H1 (cell line): ENCODE measurements around the gene DCUN1D2. TPM values are rescaled to one million over a fixed set of nuclear protein-coding genes. Genes with fewer than 3 reads are reported as not detected.

ENCODE experiments used
- CTCF ChIA-PET: fragments of 300-600 bp; sonication (Branson Sonifier 250); formaldehyde crosslinking; loops from one replicate; lab custom pipeline; 2021; ENCODE audit not compliant: partially characterized antibody; lab: Charles Lee
- POLR2A ChIA-PET: fragments of 300-600 bp; sonication (Branson Sonifier 250); formaldehyde crosslinking; loops from one replicate; lab custom pipeline; 2021; ENCODE audit warnings: inconsistent platforms; ENCODE audit not compliant: partially characterized antibody; lab: Charles Lee
- DNase-seq, 2 experiments: peaks; one replicate each; pipeline versions ENCODE4 v3.0.0 to v3.0.0-alpha.2; 2010 to 2022; ENCODE audit warnings: low spot score in 2 of 2, low read depth in 1 of 2, mixed read lengths in 1 of 2
- FAIRE-seq: peaks from 2 replicates; lab custom pipeline; 2011; peaks lifted over from hg19 to GRCh38; lab: Jason Lieb, UNC
- H2AFZ ChIP-seq: 2 replicates; pipeline ENCODE4 v1.8.1; 2012; ENCODE audit warnings: low read length, inconsistent platforms
- H2AK5ac ChIP-seq: 2 replicates; pipeline ENCODE4 v1.6.1; 2013; ENCODE audit warnings: low read depth, low read length
- H2BK120ac ChIP-seq: replicated peaks from 2 replicates; pipeline ENCODE3; 2013; ENCODE audit warnings: low read depth, low read length, inconsistent platforms
- H2BK12ac ChIP-seq: 2 replicates; pipeline ENCODE4 v1.6.1; 2013; ENCODE audit warnings: low read depth, low read length
- H2BK15ac ChIP-seq: 2 replicates; pipeline ENCODE4 v1.6.1; 2013; ENCODE audit warnings: low read length
- H2BK20ac ChIP-seq: 2 replicates; pipeline ENCODE4 v1.6.1; 2013; ENCODE audit warnings: low read length
- H2BK5ac ChIP-seq: 2 replicates; pipeline ENCODE4 v1.6.1; 2013; ENCODE audit warnings: low read depth, low read length
- H3K14ac ChIP-seq: 2 replicates; pipeline ENCODE4 v1.6.1; 2013; ENCODE audit warnings: inconsistent platforms; ENCODE audit not compliant: insufficient read length
- H3K18ac ChIP-seq: 2 replicates; pipeline ENCODE4 v1.6.1; 2013; ENCODE audit warnings: low read length; ENCODE audit errors: extremely low read depth
- H3K23ac ChIP-seq: 2 replicates; pipeline ENCODE4 v1.6.1; 2013; ENCODE audit warnings: inconsistent platforms; ENCODE audit not compliant: insufficient read length
- H3K23me2 ChIP-seq: 2 replicates; pipeline ENCODE4 v1.6.1; 2013; ENCODE audit warnings: low read depth, low read length
- H3K27ac ChIP-seq: 2 replicates; pipeline ENCODE4 v1.6.1; 2011; ENCODE audit warnings: low read depth, low read length, inconsistent platforms
- H3K27me3 ChIP-seq, 4 experiments: replicated peaks in 1 of 4; 1 replicate in 1 of 4; 2 replicates in 3 of 4; pipeline versions ENCODE4 v1.6.1 to v1.8.1; 2011 to 2013; ENCODE audit warnings: low read length in 3 of 4, mild to moderate bottlenecking in 3 of 4, inconsistent platforms in 2 of 4, mixed read lengths in 2 of 4, moderate library complexity in 1 of 4; ENCODE audit not compliant: control insufficient read depth in 3 of 4, insufficient read depth in 3 of 4; ENCODE audit errors: extremely low read depth in 1 of 4
- H3K36me3 ChIP-seq, 4 experiments: 2 replicates each; pipeline versions ENCODE4 v1.6.1 to v1.8.1; 2011 to 2013; ENCODE audit warnings: mild to moderate bottlenecking in 4 of 4, low read length in 3 of 4, moderate library complexity in 2 of 4, control low read depth in 1 of 4, inconsistent platforms in 1 of 4; ENCODE audit not compliant: insufficient read depth in 4 of 4, control insufficient read depth in 2 of 4
- H3K4ac ChIP-seq: replicated peaks from 2 replicates; pipeline ENCODE3; 2013; ENCODE audit warnings: low read length, low read depth, mixed read lengths, inconsistent platforms; ENCODE audit not compliant: insufficient read length
- H3K4me1 ChIP-seq, 4 experiments: replicated peaks in 1 of 4; 1 replicate in 1 of 4; 2 replicates in 3 of 4; pipeline versions ENCODE4 v1.6.1 to v1.8.1; 2011 to 2013; ENCODE audit warnings: low read length in 3 of 4, inconsistent platforms in 2 of 4, mixed read lengths in 1 of 4; ENCODE audit not compliant: insufficient read depth in 4 of 4, control insufficient read depth in 3 of 4
- H3K4me2 ChIP-seq, 2 experiments: 2 replicates each; pipeline versions ENCODE4 v1.6.1 to v1.8.1; 2011 to 2013; ENCODE audit warnings: low read depth in 2 of 2, low read length in 2 of 2, control low read depth in 1 of 2, inconsistent platforms in 1 of 2, mild to moderate bottlenecking in 1 of 2; ENCODE audit not compliant: insufficient read depth in 1 of 2
- H3K4me3 ChIP-seq, 4 experiments: fragments of 200-600, 300-600 bp in 1 of 4; sonication (generic), shearing (Covaris generic), sonication (Bioruptor Twin) in 1 of 4; 2 replicates each; pipeline versions ENCODE4 v1.5.1 to v1.8.1; 2011 to 2016; ENCODE audit warnings: low read length in 4 of 4, low read depth in 3 of 4, control low read depth in 2 of 4, inconsistent platforms in 2 of 4, mild to moderate bottlenecking in 2 of 4, mixed read lengths in 1 of 4, moderate library complexity in 1 of 4; ENCODE audit not compliant: insufficient read depth in 2 of 4; ENCODE audit errors: extremely low read depth in 1 of 4
- H3K56ac ChIP-seq: replicated peaks from 2 replicates; pipeline ENCODE3; 2013; ENCODE audit warnings: low read depth, mild to moderate bottlenecking, mixed read lengths, low read length, inconsistent platforms; ENCODE audit not compliant: insufficient read length
- H3K79me1 ChIP-seq: 2 replicates; pipeline ENCODE4 v1.6.1; 2013; ENCODE audit warnings: low read depth, low read length, control low read depth
- H3K79me2 ChIP-seq, 2 experiments: 2 replicates each; pipeline versions ENCODE4 v1.6.1 to v1.8.1; 2012 to 2013; ENCODE audit warnings: low read length in 2 of 2, mild to moderate bottlenecking in 2 of 2, inconsistent platforms in 1 of 2; ENCODE audit not compliant: insufficient read depth in 2 of 2, control insufficient read depth in 1 of 2
- H3K9ac ChIP-seq, 4 experiments: replicated peaks in 1 of 4; 1 replicate in 1 of 4; 2 replicates in 3 of 4; pipeline versions ENCODE4 v1.6.1 to v1.8.1; 2011 to 2013; ENCODE audit warnings: low read depth in 3 of 4, low read length in 3 of 4, control low read depth in 2 of 4, mild to moderate bottlenecking in 2 of 4, moderate library complexity in 2 of 4, inconsistent platforms in 1 of 4; ENCODE audit errors: extremely low read depth in 1 of 4
- H3K9me3 ChIP-seq, 2 experiments: 2 replicates each; pipeline versions ENCODE4 v1.6.1 to v1.8.1; 2012 to 2013; ENCODE audit warnings: mild to moderate bottlenecking in 2 of 2, moderate library complexity in 2 of 2, control low read depth in 1 of 2, inconsistent platforms in 1 of 2, low read depth in 1 of 2, low read length in 1 of 2, mixed read lengths in 1 of 2; ENCODE audit not compliant: insufficient read depth in 2 of 2
- H4K20me1 ChIP-seq, 2 experiments: replicated peaks in 1 of 2; 2 replicates each; pipeline versions ENCODE3 to v1.8.1; 2011 to 2013; ENCODE audit warnings: inconsistent platforms in 2 of 2, low read length in 2 of 2, mild to moderate bottlenecking in 1 of 2; ENCODE audit not compliant: insufficient read depth in 2 of 2, control insufficient read depth in 1 of 2
- H4K5ac ChIP-seq: 2 replicates; pipeline ENCODE4 v1.6.1; 2013; ENCODE audit warnings: low read length, low read depth, mixed read lengths, inconsistent platforms; ENCODE audit not compliant: insufficient read length
- H4K8ac ChIP-seq: 2 replicates; pipeline ENCODE4 v1.8.0; 2013; ENCODE audit warnings: mild to moderate bottlenecking, moderate library complexity, low read length, inconsistent platforms; ENCODE audit not compliant: insufficient read depth; ENCODE audit errors: extremely low read depth
- H4K91ac ChIP-seq: replicated peaks from 2 replicates; pipeline ENCODE3; 2013; ENCODE audit warnings: low read length, mixed read lengths, inconsistent platforms; ENCODE audit not compliant: insufficient read length
- ASH2L ChIP-seq: fragments of 200-600, 300-600 bp; sonication (generic); IDR thresholded peaks from one replicate; pipeline ENCODE4 v1.7.1; 2017; ENCODE audit warnings: low read length
- BACH1 ChIP-seq: IDR thresholded peaks from 2 replicates; pipeline ENCODE4 v1.6.1; 2012; ENCODE audit warnings: low read length, improper control_type of control experiment
- CTBP2 ChIP-seq: IDR thresholded peaks from 2 replicates; pipeline ENCODE4 v1.7.0; 2011; ENCODE audit warnings: borderline replicate concordance, mild to moderate bottlenecking, moderate library complexity, mixed read lengths, low read length; ENCODE audit not compliant: insufficient read depth, insufficient read length
- E2F6 ChIP-seq: IDR thresholded peaks from 2 replicates; pipeline ENCODE4 v1.6.1; 2012; ENCODE audit warnings: inconsistent platforms
- EP300 ChIP-seq, 2 experiments: IDR thresholded peaks; 1 replicate in 1 of 2; 2 replicates in 1 of 2; pipeline ENCODE4 v1.6.1; 2011 to 2012; ENCODE audit warnings: low read depth in 2 of 2, low read length in 2 of 2, mild to moderate bottlenecking in 2 of 2, borderline replicate concordance in 1 of 2, inconsistent platforms in 1 of 2, moderate library complexity in 1 of 2
- KDM1A ChIP-seq: fragments of 200-600, 300-600 bp; sonication (generic); IDR thresholded peaks from 2 replicates; pipeline ENCODE4 v1.7.1; 2016; ENCODE audit warnings: mild to moderate bottlenecking, low read length, borderline replicate concordance
- RNF2 ChIP-seq: fragments of 200-900, 300-1000 bp; sonication (generic); IDR thresholded peaks from 2 replicates; pipeline ENCODE4 v1.7.1; 2016; ENCODE audit warnings: borderline replicate concordance, low read depth, mild to moderate bottlenecking, antibody characterized with exemption, low read length; ENCODE audit not compliant: poor library complexity, severe bottlenecking; ENCODE audit errors: missing control alignments
- SP2 ChIP-seq: IDR thresholded peaks from 2 replicates; pipeline ENCODE4 v1.6.1; 2012; ENCODE audit warnings: mild to moderate bottlenecking, low read length, inconsistent platforms
- SRF ChIP-seq: IDR thresholded peaks from 2 replicates; pipeline ENCODE4 v1.6.1; 2011; ENCODE audit warnings: mild to moderate bottlenecking, low read depth, low read length, moderate library complexity
- WGBS, 2 experiments: shearing (Covaris generic) in 1 of 2; methylation state at CpG; one replicate each; pipeline versions ENCODE4 v1.1.6 to v1.1.7; 2013 to 2015; ENCODE audit warnings: low lambda C conversion rate in 2 of 2, mixed read lengths in 2 of 2, inconsistent platforms in 1 of 2, low coverage in 1 of 2, missing lambda C conversion rate in 1 of 2; ENCODE audit not compliant: insufficient replicate concordance in 2 of 2, insufficient coverage in 1 of 2, insufficient read length in 1 of 2; ENCODE audit errors: extremely low coverage in 1 of 2, missing lambda C conversion rate in 1 of 2; 5-methylcytosine and 5-hydroxymethylcytosine counted together
- polyA plus RNA-seq, 7 experiments: library from polyadenylated mRNA; depleted of rRNA in 3 of 7; stranded (reverse) in 5 of 7; unstranded in 2 of 7; fragments of >200 nt in 5 of 7; fragments of 200-250 nt in 2 of 7; gene quantifications; 1 replicate in 5 of 7; 2 replicates in 1 of 7; 4 replicates in 1 of 7; pipeline versions ENCODE4 v1.2.1 to v1.2.3, GENCODE V29; 2011 to 2013; ENCODE audit warnings: missing spikeins in 2 of 7, mixed read lengths in 2 of 7
- total RNA-seq: library from RNA; stranded (reverse); fragmentation: NEBNext Ultra II Directional; extraction: Animal tissue kit (Norgen Biotek cat#: 25700); gene quantifications from 2 replicates; pipeline ENCODE4 v1.2.1, GENCODE V29; 2021
- TF ChIP-seq, protein P1 (sequence below): IDR thresholded peaks from 2 replicates; pipeline ENCODE4 v1.6.1; 2012; ENCODE audit warnings: inconsistent platforms

Gene DCUN1D2
- total and polyA plus RNA-seq, 2 of the 8 experiments (the other 6 are each of a cell fraction or from before 2014, with no cell fraction given): 19.5 to 35.3 TPM

DNA sequence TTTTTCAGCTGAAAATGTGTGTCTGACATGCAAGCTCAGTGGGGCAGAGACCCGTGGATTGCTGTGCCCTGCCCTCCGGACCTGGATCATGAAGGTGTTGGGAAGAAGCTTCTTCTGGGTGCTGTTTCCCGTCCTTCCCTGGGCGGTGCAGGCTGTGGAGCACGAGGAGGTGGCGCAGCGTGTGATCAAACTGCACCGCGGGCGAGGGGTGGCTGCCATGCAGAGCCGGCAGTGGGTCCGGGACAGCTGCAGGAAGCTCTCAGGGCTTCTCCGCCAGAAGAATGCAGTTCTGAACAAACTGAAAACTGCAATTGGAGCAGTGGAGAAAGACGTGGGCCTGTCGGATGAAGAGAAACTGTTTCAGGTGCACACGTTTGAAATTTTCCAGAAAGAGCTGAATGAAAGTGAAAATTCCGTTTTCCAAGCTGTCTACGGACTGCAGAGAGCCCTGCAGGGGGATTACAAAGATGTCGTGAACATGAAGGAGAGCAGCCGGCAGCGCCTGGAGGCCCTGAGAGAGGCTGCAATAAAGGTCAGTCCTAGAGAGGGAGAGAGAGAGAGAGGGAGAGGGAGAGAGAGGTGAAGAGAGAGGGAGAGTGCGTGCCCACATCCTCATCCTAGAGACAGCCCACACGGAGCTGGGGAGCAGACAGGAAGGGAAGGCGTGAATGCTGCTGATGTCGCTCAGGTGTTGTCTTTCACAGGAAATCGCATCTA, 5.1 kb upstream of the DCUN1D2 start:
- DNase-seq: no peak
- ChIA-PET CTCF (interaction anchor here (1.2 to 4.4 kb wide), 5 partner anchors 13 to 67 kb away, joined by 4 to 27 read pairs (median 5); no protein-coding TSS in a partner anchor), POLR2A (interaction anchor here (0.7 to 1.5 kb wide), 5 partner anchors 10 to 53 kb away, joined by 3 to 5 read pairs (median 3); no protein-coding TSS in a partner anchor)
- Histone ChIP-seq H3K4me2 (peak overlapping the region; percentile 50 to 69), H3K36me3 (peaks cover 17 to 53% (median 34%) of the 10 kb centered on the region in 4 experiments), H3K4ac (no peak overlapping the region), H4K5ac (no peak overlapping the region), H3K9ac (peak overlapping the region in 1 of 4 experiments; percentile 4; a peak in 1 of 7 replicates), H3K56ac (no peak overlapping the region), H3K27ac (no peak overlapping the region), H3K14ac (no peak overlapping the region), H3K79me1 (peaks cover 10% of the 10 kb centered on the region), H2BK5ac (no peak overlapping the region), H2BK20ac (no peak overlapping the region), H3K4me3 (peak overlapping the region in 3 of 4 experiments; percentile 5 to 41 (median 7); a peak in 4 of 8 replicates), H2BK15ac (no peak overlapping the region), H3K4me1 (peaks cover 0 to 12% (median 7%) of the 10 kb centered on the region in 4 experiments; a peak in 6 of 7 replicates), H4K91ac (peak overlapping the region; percentile 41), H3K23me2 (no peaks in the 10 kb centered on the region; the same call in 1 of the 2 replicates), H3K27me3 (no peaks in the 10 kb centered on the region), H2BK12ac (no peak overlapping the region), H3K18ac (0 out of 2 replicates have a peak overlapping the region, but pooled peaks have one; percentile 10), H2AK5ac (no peak overlapping the region; the same call in 1 of the 2 replicates), H3K9me3 (no peaks in the 10 kb centered on the region), H2AFZ (no peak overlapping the region), H3K23ac (no peak overlapping the region), H2BK120ac (no peak overlapping the region), H4K8ac (peak overlapping the region; percentile 41; the same call in 1 of the 2 replicates), H4K20me1 (peaks cover 0 to 11% of the 10 kb centered on the region in 2 experiments), H3K79me2 (peaks cover 8 to 43% of the 10 kb centered on the region in 2 experiments)
- 43% methylated on average over 21 of the region's 26 CpGs; no CpG with 5 or more reads in 1 of the 2 experiments for WGBS, 2 experiments
- no peak for FAIRE-seq
- TF ChIP-seq CTBP2 (peak; percentile 90), SP2 (no peak), KDM1A (no peak), BACH1 (no peak), RNF2 (no peak), EP300 (IDR thresholded peaks at IDR 0.05; ENCODE audit: borderline replicate concordance in 1 of 2, low read depth in 2 of 2, low read length in 2 of 2) (no peak), SRF (no peak), E2F6 (no peak), ASH2L (peak; percentile 89)
- TF ChIP-seq, protein P1, sequence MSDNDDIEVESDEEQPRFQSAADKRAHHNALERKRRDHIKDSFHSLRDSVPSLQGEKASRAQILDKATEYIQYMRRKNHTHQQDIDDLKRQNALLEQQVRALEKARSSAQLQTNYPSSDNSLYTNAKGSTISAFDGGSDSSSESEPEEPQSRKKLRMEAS: peak; percentile 24; the same call in 1 of the 2 replicates
